Caco-2 (cell line): ENCODE results near the gene SUB1. TPM values are rescaled to one million over a fixed set of nuclear protein-coding genes. Genes with fewer than 3 reads are reported as not detected.

Source experiments
- BruUV-seq: library from RNA; stranded (reverse); fragments of 400-500 nt; replicated peaks from 2 replicates; lab custom pipeline; 2021; lab: Mats Ljungman, UMichigan
- CTCF ChIA-PET: fragments of 300-600 bp; sonication (Branson Sonifier 250); formaldehyde crosslinking; loops from one replicate; lab custom pipeline; 2022; ENCODE audit warnings: antibody characterized with exemption; lab: Charles Lee
- POLR2A ChIA-PET: fragments of 300-600 bp; sonication (Branson Sonifier 250); formaldehyde crosslinking; loops from one replicate; lab custom pipeline; 2022; ENCODE audit warnings: antibody characterized with exemption; lab: Charles Lee
- DNase-seq, 2 experiments: peaks; one replicate each; pipeline versions ENCODE4 v3.0.0 to v3.0.0-alpha.2; 2020 to 2022
- H3K27me3 ChIP-seq: replicated peaks from 2 replicates; pipeline ENCODE4 v1.6.0; 2011; ENCODE audit warnings: low read length; ENCODE audit not compliant: control insufficient read depth, insufficient read depth
- H3K36me3 ChIP-seq: 2 replicates; pipeline ENCODE4 v1.5.1; 2011; ENCODE audit warnings: low read length; ENCODE audit not compliant: control insufficient read depth, insufficient read depth
- H3K4me1 ChIP-seq: fragments of 250-450 bp; sonication (Bioruptor Pico); 2 replicates; pipeline ENCODE4 v1.5.1; 2020; ENCODE audit warnings: mild to moderate bottlenecking
- H3K4me3 ChIP-seq: 2 replicates; pipeline ENCODE4 v1.5.1; 2011; ENCODE audit warnings: low read depth, mild to moderate bottlenecking, control low read depth, low read length
- H3K9me3 ChIP-seq: fragments of 250-450 bp; sonication (Bioruptor Pico); 2 replicates; pipeline ENCODE4 v1.5.1; 2020; ENCODE audit warnings: mild to moderate bottlenecking, moderate library complexity
- H3K27ac Mint-ChIP-seq: one replicate; pipeline ENCODE4 v1.8.0; 2022; ENCODE audit warnings: mixed read lengths; ENCODE audit not compliant: unreplicated experiment
- H3K27me3 Mint-ChIP-seq: one replicate; pipeline ENCODE4 v1.8.0; 2022; ENCODE audit warnings: mixed read lengths; ENCODE audit not compliant: insufficient read depth, unreplicated experiment
- H3K36me3 Mint-ChIP-seq: one replicate; pipeline ENCODE4 v1.8.0; 2022; ENCODE audit warnings: mild to moderate bottlenecking, mixed read lengths; ENCODE audit not compliant: insufficient read depth, unreplicated experiment
- H3K4me1 Mint-ChIP-seq: one replicate; pipeline ENCODE4 v1.8.0; 2022; ENCODE audit warnings: low read depth, mixed read lengths; ENCODE audit not compliant: unreplicated experiment
- H3K4me3 Mint-ChIP-seq: one replicate; pipeline ENCODE4 v1.8.0; 2022; ENCODE audit warnings: mild to moderate bottlenecking, moderate library complexity, mixed read lengths; ENCODE audit not compliant: unreplicated experiment
- H3K9me3 Mint-ChIP-seq: one replicate; pipeline ENCODE4 v1.8.0; 2022; ENCODE audit warnings: mixed read lengths; ENCODE audit not compliant: unreplicated experiment
- CTCF ChIP-seq, 2 experiments: fragments of 200-600 bp in 1 of 2; IDR thresholded peaks; 1 replicate in 1 of 2; 2 replicates in 1 of 2; pipeline versions ENCODE4 v1.5.1 to v1.8.0; 2011 to 2022; ENCODE audit warnings: antibody characterized with exemption in 1 of 2, control low read depth in 1 of 2, inconsistent platforms in 1 of 2, low read depth in 1 of 2, low read length in 1 of 2, mild to moderate bottlenecking in 1 of 2, moderate library complexity in 1 of 2; ENCODE audit not compliant: insufficient read depth in 1 of 2, severe bottlenecking in 1 of 2, unreplicated experiment in 1 of 2
- intact Hi-C: fragments of 100-400 bp; cut with micrococcal nuclease; formaldehyde crosslinking; loops from one replicate; pipeline ENCODE4 v1.10.0; 2022; ENCODE audit not compliant: unreplicated experiment
- total RNA-seq: library from RNA; stranded (reverse); gene quantifications from 2 replicates; pipeline ENCODE4 v1.2.3, GENCODE V29; 2022

Gene SUB1
- total RNA-seq, 1 experiment from 2014 or later: 281 TPM

- Histone ChIP-seq H3K27me3 (no peaks in the 10 kb centered on the region), H3K4me1 (peaks cover 19% of the 10 kb centered on the region; the same call in 1 of the 2 replicates), H3K9me3 (no peaks in the 10 kb centered on the region), H3K36me3 (no peaks in the 10 kb centered on the region), H3K4me3 (no peak overlapping the region)
- H3K4me3 Mint-ChIP-seq: no peak overlapping the region
- intact Hi-C loops: no loop called here
- no TSS peak for BruUV-seq
- H3K9me3 Mint-ChIP-seq: no peaks in the 10 kb centered on the region
- no peaks in the 10 kb centered on the region for H3K27me3 Mint-ChIP-seq
- no peak for TF ChIP-seq CTCF (IDR thresholded peaks at IDR 0.05; ENCODE audit: insufficient read depth in 1 of 2, low read depth in 1 of 2, low read length in 1 of 2, severe bottlenecking in 1 of 2, unreplicated experiment in 1 of 2)
- no peaks in the 10 kb centered on the region for H3K36me3 Mint-ChIP-seq
- DNase-seq: no peak
- ChIA-PET CTCF (no interaction called here), POLR2A (no interaction called here)
- no peak overlapping the region for H3K27ac Mint-ChIP-seq
- peaks cover 17% of the 10 kb centered on the region for H3K4me1 Mint-ChIP-seq
Measured at GRCh38 chr5:32562843-32563242, 22.5 kb upstream of the SUB1 start.

GRCh38 chr5:32563614-32564013, 21.7 kb upstream of the SUB1 start:
- no peak overlapping the region for H3K4me3 ChIP-seq
- CTCF ChIA-PET: no interaction called here
- no TSS peak for BruUV-seq

GRCh38 chr5:32565145-32565544, 20.2 kb upstream of the SUB1 start:
- Mint-ChIP-seq H3K27ac (peak overlapping the region; percentile 47), H3K36me3 (no peaks in the 10 kb centered on the region), H3K4me1 (peaks cover 9% of the 10 kb centered on the region), H3K27me3 (no peaks in the 10 kb centered on the region), H3K9me3 (peaks cover 7% of the 10 kb centered on the region), H3K4me3 (no peak overlapping the region)
- no peaks in the 10 kb centered on the region for H3K36me3 ChIP-seq
- intact Hi-C loops: no loop called here
- no peak for DNase-seq
- ChIA-PET POLR2A (no interaction called here), CTCF (no interaction called here)
- BruUV-seq: no TSS peak
- no peak overlapping the region for H3K4me3 ChIP-seq
- H3K9me3 ChIP-seq: no peaks in the 10 kb centered on the region
- H3K4me1 ChIP-seq: peaks cover 17% of the 10 kb centered on the region; the same call in 1 of the 2 replicates
- no peaks in the 10 kb centered on the region for H3K27me3 ChIP-seq
- no peak for TF ChIP-seq CTCF (IDR thresholded peaks at IDR 0.05; ENCODE audit: insufficient read depth in 1 of 2, low read depth in 1 of 2, low read length in 1 of 2, severe bottlenecking in 1 of 2, unreplicated experiment in 1 of 2)

More at GRCh38 chr5:32563614-32564013, 21.7 kb upstream of the SUB1 start:
- Mint-ChIP-seq H3K4me3 (no peak overlapping the region), H3K27ac (no peak overlapping the region), H3K9me3 (no peaks in the 10 kb centered on the region), H3K4me1 (peaks cover 17% of the 10 kb centered on the region), H3K27me3 (no peaks in the 10 kb centered on the region), H3K36me3 (no peaks in the 10 kb centered on the region)
- H3K4me1 ChIP-seq: peaks cover 19% of the 10 kb centered on the region; the same call in 1 of the 2 replicates
- H3K27me3 ChIP-seq: no peaks in the 10 kb centered on the region
- no peaks in the 10 kb centered on the region for H3K36me3 ChIP-seq
- DNase-seq: no peak
- intact Hi-C loops: no loop called here
- POLR2A ChIA-PET: interaction anchor here (0.6 kb wide), 1 partner anchor 810 kb away, joined by 3 read pairs; no protein-coding TSS in a partner anchor
- TF ChIP-seq CTCF (IDR thresholded peaks at IDR 0.05; ENCODE audit: insufficient read depth in 1 of 2, low read depth in 1 of 2, low read length in 1 of 2, severe bottlenecking in 1 of 2, unreplicated experiment in 1 of 2): no peak
- no peaks in the 10 kb centered on the region for H3K9me3 ChIP-seq
